Small intestine (tissue), 7 donors: ENCODE results near the gene PLXDC2. TPM values are rescaled to one million over a fixed set of nuclear protein-coding genes. Genes with fewer than 3 reads are reported as not detected.

ENCODE experiments used
- DNase-seq, 2 donors: peaks; one replicate each; pipeline versions ENCODE4 v3.0.0 to v3.0.0-alpha.2; 2013
- FAIRE-seq: peaks from 2 replicates; lab custom pipeline; 2012; peaks lifted over from hg19 to GRCh38; lab: Jason Lieb, UNC
- H3K27ac ChIP-seq, 3 donors: one replicate each; pipeline ENCODE4 v1.5.1; 2013; ENCODE audit warnings: low read length in 2 of 3, mild to moderate bottlenecking in 2 of 3, control low read depth in 1 of 3, inconsistent platforms in 1 of 3, low read depth in 1 of 3, moderate library complexity in 1 of 3
- H3K27me3 ChIP-seq, 3 donors: one replicate each; pipeline ENCODE4 v1.6.1; 2013; ENCODE audit warnings: low read length in 3 of 3, inconsistent platforms in 1 of 3; ENCODE audit not compliant: control insufficient read depth in 3 of 3, insufficient read depth in 3 of 3
- H3K36me3 ChIP-seq, 3 donors: one replicate each; pipeline ENCODE4 v1.6.1; 2013; ENCODE audit warnings: low read length in 3 of 3, inconsistent platforms in 1 of 3, low read depth in 1 of 3, mild to moderate bottlenecking in 1 of 3, moderate library complexity in 1 of 3; ENCODE audit not compliant: control insufficient read depth in 3 of 3, insufficient read depth in 2 of 3
- H3K4me1 ChIP-seq, 3 donors: one replicate each; pipeline ENCODE4 v1.6.1; 2013; ENCODE audit warnings: low read length in 2 of 3, inconsistent platforms in 1 of 3, low read depth in 1 of 3, mild to moderate bottlenecking in 1 of 3, moderate library complexity in 1 of 3; ENCODE audit not compliant: control insufficient read depth in 3 of 3, insufficient read depth in 2 of 3
- H3K4me3 ChIP-seq, 3 donors: one replicate each; pipeline ENCODE4 v1.5.1; 2013; ENCODE audit warnings: low read length in 3 of 3, control low read depth in 1 of 3, inconsistent platforms in 1 of 3, low read depth in 1 of 3, mild to moderate bottlenecking in 1 of 3, moderate library complexity in 1 of 3
- H3K9me3 ChIP-seq, 2 donors: one replicate each; pipeline ENCODE4 v1.6.1; 2013; ENCODE audit warnings: low read depth in 1 of 2, low read length in 1 of 2; ENCODE audit not compliant: control insufficient read depth in 2 of 2, insufficient read depth in 1 of 2
- WGBS, 3 donors: extraction: QIAGEN DNeasy Blood & Tissue Kit; methylation state at CpG; one replicate each; pipeline ENCODE4 v1.1.7; 2013; 5-methylcytosine and 5-hydroxymethylcytosine counted together
- polyA plus RNA-seq, 4 donors: library from polyadenylated mRNA; stranded (reverse) in 3 of 4; unstranded in 1 of 4; fragments of 200-250 nt in 3 of 4; fragments of 120-200 nt in 1 of 4; gene quantifications; one replicate each; pipeline versions ENCODE4 v1.2.1 to v1.2.3, GENCODE V29; 2013
- donor health status: healthy with polysubstance abuse.
- donor health status: control.
- donor health status: control.
- donor health status: Bipolar disorder and iron deficiency.
- donor health status: healthy.

PLXDC2 gene
- polyA plus RNA-seq, 4 donors, result 0.81 to 18.3 (median 3.4) TPM

DNA sequence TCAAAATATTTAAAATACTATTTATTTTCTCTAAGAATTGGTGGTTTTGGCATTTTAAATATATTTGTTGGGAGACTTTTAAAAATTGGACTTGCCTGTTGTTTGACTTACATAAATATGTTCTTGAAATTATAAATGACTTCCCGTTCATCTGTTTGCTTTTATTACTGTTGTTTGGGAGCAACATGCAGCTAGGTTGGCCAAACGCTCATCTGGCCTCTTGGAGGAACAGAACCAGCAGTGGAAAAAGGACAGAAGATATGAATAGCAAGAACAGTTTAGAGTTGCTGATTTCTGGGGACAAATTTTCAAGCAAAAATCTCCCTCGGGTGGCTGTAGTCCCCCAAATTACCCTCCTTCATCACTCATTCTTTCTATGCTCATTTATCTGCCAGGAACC is 41.6 kb downstream of the PLXDC2 start:
- DNase-seq (no peak), FAIRE-seq (no peak)
- Histone ChIP-seq H3K4me3 (no peak overlapping the region), H3K4me1 (peaks cover 0 to 3% (median 0%) of the 10 kb centered on the region in 3 donors), H3K36me3 (peaks cover 0 to 3% (median 0%) of the 10 kb centered on the region in 3 donors), H3K9me3 (no peaks in the 10 kb centered on the region), H3K27ac (no peak overlapping the region), H3K27me3 (no peaks in the 10 kb centered on the region)
- 70 to 85% (median 79%) methylated on average over 3 of the region's 3 CpGs for WGBS, 3 donors

DNA sequence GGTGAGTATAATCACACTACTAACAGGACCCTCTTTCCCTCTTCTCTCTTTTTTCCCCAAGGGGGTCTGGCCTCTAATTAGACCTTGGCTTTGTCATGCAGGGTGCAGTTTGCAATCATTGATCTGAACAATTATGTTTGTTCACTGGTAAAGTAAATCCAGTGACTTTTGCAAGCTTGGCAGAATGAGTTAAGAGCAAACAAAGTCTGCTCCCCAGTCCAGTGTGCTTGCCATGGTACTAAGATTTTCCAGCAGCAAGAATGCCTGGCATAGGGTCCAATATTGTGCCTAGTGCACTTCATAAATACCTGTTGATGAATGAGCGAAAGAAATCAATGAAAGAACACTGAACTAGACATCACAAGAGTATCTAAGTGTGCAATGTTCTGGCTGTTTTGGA is 43.9 kb downstream of the PLXDC2 start:
- Histone ChIP-seq H3K36me3 (no peaks in the 10 kb centered on the region), H3K27ac (no peak overlapping the region), H3K27me3 (no peaks in the 10 kb centered on the region), H3K4me1 (peaks cover 0 to 3% (median 0%) of the 10 kb centered on the region in 3 donors), H3K4me3 (no peak overlapping the region), H3K9me3 (no peaks in the 10 kb centered on the region)
- FAIRE-seq (no peak), DNase-seq (no peak)
- WGBS, 3 donors, result 91 to 97% (median 95%) methylated on average over 1 of the region's 1 CpG

DNA sequence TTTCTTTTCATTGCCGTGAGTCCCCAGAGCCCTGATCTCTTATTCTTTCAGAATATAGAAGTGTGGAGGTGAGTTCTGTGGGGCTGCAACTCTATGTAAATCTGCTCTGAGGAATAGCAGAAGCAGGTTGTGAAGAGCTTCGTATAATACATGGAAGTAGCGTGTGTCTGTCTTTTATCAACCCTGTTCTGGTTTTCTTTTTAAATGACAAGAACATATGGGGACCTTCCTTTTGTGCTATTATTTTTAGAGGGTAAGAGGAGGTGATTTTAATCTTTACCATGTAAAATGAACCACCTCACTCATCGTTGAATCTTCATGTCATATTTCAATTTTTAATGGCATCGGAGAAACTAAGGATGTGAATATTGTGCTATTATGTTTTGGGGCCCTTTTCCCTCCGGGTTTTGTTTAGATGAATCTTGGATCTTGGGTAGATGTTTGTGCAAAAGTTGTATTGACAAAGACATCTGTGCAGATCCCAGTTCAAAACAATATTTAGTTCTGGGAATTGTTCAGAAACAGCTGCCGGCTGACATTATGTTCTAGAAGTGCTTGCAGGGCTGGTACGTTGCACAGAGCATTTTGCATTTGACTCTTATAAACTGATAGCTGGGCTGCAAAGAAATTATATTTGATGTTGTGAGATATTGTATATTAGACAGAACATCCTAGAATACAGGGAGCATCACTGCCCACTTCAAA is 46.7 kb downstream of the PLXDC2 start:
- 65 to 89% (median 79%) methylated on average over 8 of the region's 8 CpGs for WGBS, 3 donors
- H3K9me3 ChIP-seq, result peaks cover 0 to 3% of the 10 kb centered on the region in 2 donors
- no peak for FAIRE-seq

DNA sequence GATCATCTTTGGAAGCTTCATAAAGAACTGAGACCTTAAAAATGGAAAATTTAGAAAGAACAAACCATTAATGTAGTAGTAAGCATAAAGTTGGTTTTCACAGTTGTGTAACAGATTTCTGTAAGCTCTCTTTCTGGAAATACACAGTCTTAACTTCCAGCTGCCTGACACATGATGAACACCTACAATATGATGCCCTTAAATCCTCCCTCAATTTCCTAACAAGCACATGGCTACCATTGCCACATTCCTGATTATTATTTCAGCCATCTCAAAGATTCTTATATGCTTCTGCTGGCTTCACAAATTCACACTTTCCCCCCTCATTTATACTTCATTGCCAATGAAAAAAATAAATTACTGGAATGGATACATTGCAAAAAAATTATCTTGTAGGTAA is 49.4 kb downstream of the PLXDC2 start:
- no peak for FAIRE-seq
- Histone ChIP-seq H3K27ac (no peak overlapping the region), H3K4me3 (no peak overlapping the region), H3K9me3 (peaks cover 0 to 3% of the 10 kb centered on the region in 2 donors), H3K27me3 (no peaks in the 10 kb centered on the region), H3K4me1 (peaks cover 0 to 3% (median 0%) of the 10 kb centered on the region in 3 donors), H3K36me3 (no peaks in the 10 kb centered on the region)
- no peak for DNase-seq

More for the DNA sequence above, 46.7 kb downstream of the PLXDC2 start:
- peaks cover 0 to 3% (median 0%) of the 10 kb centered on the region in 3 donors for H3K4me1 ChIP-seq
- no peak overlapping the region for H3K27ac ChIP-seq
- H3K4me3 ChIP-seq, result no peak overlapping the region
- no peaks in the 10 kb centered on the region for H3K27me3 ChIP-seq
- no peak for DNase-seq
- no peaks in the 10 kb centered on the region for H3K36me3 ChIP-seq

DNA sequence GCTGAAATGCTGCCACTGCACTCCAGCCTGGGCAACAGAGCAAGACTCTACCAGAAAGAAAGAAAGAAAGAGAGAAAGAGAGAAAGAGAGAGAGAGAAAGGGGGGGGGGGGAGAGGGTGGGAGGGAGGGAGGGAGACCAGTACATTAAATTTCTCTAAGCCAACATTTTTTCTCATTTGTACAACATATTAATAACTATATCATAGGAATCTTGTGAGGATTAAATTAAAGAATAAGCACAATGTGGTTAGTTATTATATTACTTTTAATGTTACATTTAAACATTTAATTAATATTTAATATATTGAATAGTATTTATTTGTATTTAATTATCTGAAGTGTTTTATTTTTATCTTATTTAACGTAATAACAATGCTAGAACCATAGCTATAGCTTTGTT is 53.1 kb downstream of the PLXDC2 start:
- Histone ChIP-seq H3K36me3 (no peaks in the 10 kb centered on the region), H3K4me1 (no peaks in the 10 kb centered on the region), H3K4me3 (no peak overlapping the region), H3K9me3 (peaks cover 0 to 3% of the 10 kb centered on the region in 2 donors), H3K27me3 (no peaks in the 10 kb centered on the region), H3K27ac (no peak overlapping the region)
- FAIRE-seq (no peak), DNase-seq (no peak)
- WGBS, 3 donors, result 75 to 92% (median 85%) methylated on average over 1 of the region's 1 CpG

- Histone ChIP-seq H3K27me3 (no peaks in the 10 kb centered on the region), H3K4me3 (no peak overlapping the region), H3K36me3 (no peaks in the 10 kb centered on the region), H3K9me3 (no peaks in the 10 kb centered on the region), H3K4me1 (no peaks in the 10 kb centered on the region), H3K27ac (peak overlapping the region in 1 of 3 donors; percentile 17)
- no peak for DNase-seq
- WGBS, 3 donors, result 76 to 79% (median 76%) methylated on average over 11 of the region's 11 CpGs
- no peak for FAIRE-seq
These were observed 56.5 kb downstream of the PLXDC2 start for GRCh38 chr10:19872504-19873271.

DNA sequence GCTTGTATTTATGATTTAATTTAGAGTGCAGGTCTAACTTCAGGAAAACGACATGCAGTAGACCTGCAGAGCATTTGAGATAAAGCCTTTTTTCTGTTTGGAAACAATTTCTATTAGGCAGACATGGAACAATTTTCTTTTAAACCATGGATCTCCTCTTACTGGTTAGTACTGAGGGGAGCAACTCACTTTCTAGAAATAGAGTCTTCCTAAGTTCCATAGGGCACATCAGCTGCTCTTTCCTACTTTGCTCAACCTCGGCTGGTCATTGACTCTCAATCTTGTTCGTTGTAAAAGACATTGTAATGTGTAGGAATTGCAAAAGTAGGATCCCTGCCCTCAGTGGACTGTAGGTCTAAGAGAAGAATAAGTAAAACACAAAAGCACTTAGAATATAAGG is 58.0 kb downstream of the PLXDC2 start:
- H3K4me1 ChIP-seq, result no peaks in the 10 kb centered on the region
- H3K27ac ChIP-seq, result no peak overlapping the region
- H3K27me3 ChIP-seq, result no peaks in the 10 kb centered on the region
- H3K4me3 ChIP-seq, result no peak overlapping the region
- H3K9me3 ChIP-seq, result no peaks in the 10 kb centered on the region
- DNase-seq (no peak), FAIRE-seq (no peak)
- H3K36me3 ChIP-seq, result no peaks in the 10 kb centered on the region
- WGBS, 3 donors, result 70 to 89% (median 81%) methylated on average over 3 of the region's 3 CpGs

DNA sequence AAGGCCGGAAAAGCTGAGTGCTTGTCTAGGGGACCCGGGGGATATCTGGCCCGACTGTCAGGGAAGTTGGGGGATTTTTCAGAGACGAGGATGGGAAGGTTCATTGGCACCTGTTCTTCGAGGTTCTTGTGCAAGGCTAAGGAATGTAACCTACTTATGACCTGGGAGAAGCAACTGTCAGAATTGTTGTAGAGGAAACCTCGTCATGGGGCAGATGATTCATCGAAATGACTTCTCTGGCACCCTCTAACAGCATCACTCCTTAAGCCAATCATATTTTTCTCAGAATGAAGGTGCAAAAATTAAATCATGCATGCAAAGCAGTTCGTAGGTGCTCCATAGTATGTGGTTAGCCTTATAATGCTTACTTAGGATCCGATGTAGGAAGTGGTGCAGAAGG is 58.6 kb downstream of the PLXDC2 start:
- H3K4me1 ChIP-seq, result no peaks in the 10 kb centered on the region
- no peak for FAIRE-seq
- DNase-seq, result no peak
- WGBS, 3 donors, result 81 to 83% (median 83%) methylated on average over 9 of the region's 9 CpGs
- H3K36me3 ChIP-seq, result no peaks in the 10 kb centered on the region
- no peaks in the 10 kb centered on the region for H3K27me3 ChIP-seq
- H3K4me3 ChIP-seq, result no peak overlapping the region
- H3K9me3 ChIP-seq, result no peaks in the 10 kb centered on the region
- H3K27ac ChIP-seq, result no peak overlapping the region
